Measurements from ENCODE around the gene PARP15.

DNA sequence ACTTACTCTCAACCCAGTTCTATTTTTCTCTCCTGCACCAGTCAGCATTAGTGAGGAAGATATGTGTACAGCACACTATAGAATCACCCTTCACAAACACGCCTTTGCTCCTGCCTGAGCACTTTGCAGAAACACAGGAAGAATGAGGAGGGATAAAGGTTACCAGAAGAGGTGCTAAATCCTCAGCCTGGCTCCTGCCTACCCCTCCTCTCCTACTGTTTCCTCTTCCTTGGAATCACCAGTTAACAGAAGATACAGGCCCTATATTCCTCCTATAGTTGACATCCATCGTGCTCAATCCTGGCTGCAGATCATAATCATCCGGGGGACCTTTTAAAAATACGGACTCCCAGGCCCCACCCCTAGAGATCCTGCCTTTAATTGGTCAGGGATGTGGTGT is 28.9 kb downstream of the PARP15 start:
- TF ChIP-seq, protein P1, sequence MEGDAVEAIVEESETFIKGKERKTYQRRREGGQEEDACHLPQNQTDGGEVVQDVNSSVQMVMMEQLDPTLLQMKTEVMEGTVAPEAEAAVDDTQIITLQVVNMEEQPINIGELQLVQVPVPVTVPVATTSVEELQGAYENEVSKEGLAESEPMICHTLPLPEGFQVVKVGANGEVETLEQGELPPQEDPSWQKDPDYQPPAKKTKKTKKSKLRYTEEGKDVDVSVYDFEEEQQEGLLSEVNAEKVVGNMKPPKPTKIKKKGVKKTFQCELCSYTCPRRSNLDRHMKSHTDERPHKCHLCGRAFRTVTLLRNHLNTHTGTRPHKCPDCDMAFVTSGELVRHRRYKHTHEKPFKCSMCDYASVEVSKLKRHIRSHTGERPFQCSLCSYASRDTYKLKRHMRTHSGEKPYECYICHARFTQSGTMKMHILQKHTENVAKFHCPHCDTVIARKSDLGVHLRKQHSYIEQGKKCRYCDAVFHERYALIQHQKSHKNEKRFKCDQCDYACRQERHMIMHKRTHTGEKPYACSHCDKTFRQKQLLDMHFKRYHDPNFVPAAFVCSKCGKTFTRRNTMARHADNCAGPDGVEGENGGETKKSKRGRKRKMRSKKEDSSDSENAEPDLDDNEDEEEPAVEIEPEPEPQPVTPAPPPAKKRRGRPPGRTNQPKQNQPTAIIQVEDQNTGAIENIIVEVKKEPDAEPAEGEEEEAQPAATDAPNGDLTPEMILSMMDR (IDR thresholded peaks at IDR 0.05), result no peak
- TF ChIP-seq POLR2A (IDR thresholded peaks at IDR 0.05), result no peak
